WI38 (cell line): Measurements from ENCODE around the gene GPR132.
A peak's percentile ranks its signal among the peaks of the same experiment; 100 is the strongest.

Experiments used
- H3K4me3 ChIP-seq: 2 replicates; pipeline ENCODE4 v1.5.1; 2011; ENCODE audit warnings: low read depth, mild to moderate bottlenecking, control low read depth, low read length
- TF ChIP-seq, protein P1 (sequence below): IDR thresholded peaks from 2 replicates; pipeline ENCODE4 v1.5.1; 2012; ENCODE audit warnings: low read depth, mild to moderate bottlenecking, control low read depth, low read length

The GPR132 gene

GRCh38 chr14:105051182-105052109 lies 13.8 kb downstream of the GPR132 start:
- TF ChIP-seq, protein P1, sequence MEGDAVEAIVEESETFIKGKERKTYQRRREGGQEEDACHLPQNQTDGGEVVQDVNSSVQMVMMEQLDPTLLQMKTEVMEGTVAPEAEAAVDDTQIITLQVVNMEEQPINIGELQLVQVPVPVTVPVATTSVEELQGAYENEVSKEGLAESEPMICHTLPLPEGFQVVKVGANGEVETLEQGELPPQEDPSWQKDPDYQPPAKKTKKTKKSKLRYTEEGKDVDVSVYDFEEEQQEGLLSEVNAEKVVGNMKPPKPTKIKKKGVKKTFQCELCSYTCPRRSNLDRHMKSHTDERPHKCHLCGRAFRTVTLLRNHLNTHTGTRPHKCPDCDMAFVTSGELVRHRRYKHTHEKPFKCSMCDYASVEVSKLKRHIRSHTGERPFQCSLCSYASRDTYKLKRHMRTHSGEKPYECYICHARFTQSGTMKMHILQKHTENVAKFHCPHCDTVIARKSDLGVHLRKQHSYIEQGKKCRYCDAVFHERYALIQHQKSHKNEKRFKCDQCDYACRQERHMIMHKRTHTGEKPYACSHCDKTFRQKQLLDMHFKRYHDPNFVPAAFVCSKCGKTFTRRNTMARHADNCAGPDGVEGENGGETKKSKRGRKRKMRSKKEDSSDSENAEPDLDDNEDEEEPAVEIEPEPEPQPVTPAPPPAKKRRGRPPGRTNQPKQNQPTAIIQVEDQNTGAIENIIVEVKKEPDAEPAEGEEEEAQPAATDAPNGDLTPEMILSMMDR: no peak
- H3K4me3 ChIP-seq: no peak overlapping the region

- TF ChIP-seq, protein P1: no peak
- no peak overlapping the region for H3K4me3 ChIP-seq
Measured at GRCh38 chr14:105050551-105050897, 14.7 kb downstream of the GPR132 start.

DNA sequence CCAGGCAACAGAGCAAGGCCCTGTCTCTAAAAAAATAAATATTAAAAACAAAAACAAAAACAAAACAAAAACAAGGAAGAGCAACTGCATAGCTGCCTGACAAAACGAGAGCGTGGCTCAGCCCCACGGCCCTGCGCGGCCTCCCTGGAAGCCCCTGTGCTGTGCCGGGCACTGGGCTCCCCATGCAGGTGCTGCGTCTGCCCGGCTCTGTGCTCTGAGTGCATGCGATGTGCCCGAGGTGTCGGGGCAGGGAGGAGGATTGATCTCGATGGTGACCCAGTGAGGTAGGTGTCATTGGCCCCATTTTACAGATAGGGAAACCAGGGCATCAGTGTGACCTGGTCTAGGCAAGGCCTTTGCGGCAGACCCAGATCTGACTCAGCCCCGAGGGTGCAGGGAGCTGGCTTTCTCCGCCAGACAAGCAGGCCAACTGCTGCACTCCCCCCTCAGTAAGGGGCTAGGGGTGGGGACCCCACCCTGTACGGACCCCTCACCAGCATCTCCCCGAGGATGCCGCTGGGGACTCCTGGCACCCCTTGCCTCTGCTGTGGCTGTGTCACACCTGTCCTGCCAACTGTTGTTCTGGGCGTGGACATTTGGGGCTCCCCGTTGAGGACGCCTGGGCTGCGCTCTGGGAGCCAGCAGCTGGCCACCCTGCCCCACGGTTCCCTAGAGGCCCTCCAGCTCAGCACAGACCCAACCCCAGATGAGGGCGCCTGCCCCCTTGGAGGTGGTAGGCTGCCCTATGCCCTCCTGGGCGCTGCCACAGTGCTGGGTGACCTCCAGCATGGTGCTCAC lies 15.3 kb downstream of the GPR132 start:
- TF ChIP-seq, protein P1: no peak
- H3K4me3 ChIP-seq: no peak overlapping the region

GRCh38 chr14:105047283-105048016 lies 17.8 kb downstream of the GPR132 start:
- TF ChIP-seq, protein P1: no peak
- no peak overlapping the region for H3K4me3 ChIP-seq

- TF ChIP-seq, protein P1: no peak
- no peak overlapping the region for H3K4me3 ChIP-seq
Measured at GRCh38 chr14:105046891-105047282, 18.3 kb downstream of the GPR132 start.

DNA sequence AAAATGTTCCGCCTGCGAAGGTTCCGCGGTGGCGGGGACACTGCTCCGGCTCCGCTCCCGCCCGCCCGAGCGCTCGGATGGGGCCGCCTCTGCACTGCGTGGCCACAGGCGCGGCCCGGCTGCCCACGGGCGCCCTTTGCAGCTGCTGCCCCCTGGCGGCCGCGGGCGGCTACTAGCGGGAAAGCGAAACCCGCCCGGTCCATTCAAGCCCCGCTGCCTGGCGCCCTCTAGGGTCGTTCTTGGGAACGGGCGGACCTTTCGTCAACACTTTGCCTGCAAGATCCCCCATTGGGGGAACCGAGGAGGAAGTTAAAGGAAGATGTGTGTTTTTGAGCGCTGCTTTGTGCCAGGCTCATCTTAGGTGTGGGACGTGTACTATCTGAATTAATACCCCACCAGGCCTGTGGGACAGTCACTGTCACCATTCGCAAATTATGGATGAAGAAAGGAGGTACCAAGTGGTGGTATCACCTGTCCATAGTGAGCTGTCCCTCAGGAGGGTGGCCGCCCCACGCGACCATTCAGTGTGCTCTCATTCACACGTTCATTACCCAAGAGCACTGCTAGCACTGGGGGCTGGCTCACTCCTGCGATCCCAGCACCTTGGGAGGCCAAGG lies 19.4 kb downstream of the GPR132 start:
- no peak overlapping the region for H3K4me3 ChIP-seq
- TF ChIP-seq, protein P1: peak; percentile 97
